ENCODE results near the gene PRSS57.
"Not testable (repeated sequence)": the region's sequence is repeated elsewhere in the genome, so short reads cannot be mapped to it uniquely, and the experiment has no call there.

The PRSS57 gene

GRCh38 chr19:732148-733069, 37.2 kb upstream of the PRSS57 start:
- Histone ChIP-seq H3K4me2 (ENCODE audit: low read length) (no peak overlapping the region), H3K4me1 (ENCODE audit: control insufficient read depth, insufficient read depth, low read length) (no peaks in the 10 kb centered on the region), H3K9ac (ENCODE audit: low read depth, low read length) (no peak overlapping the region), H3K9me3 (replicated peaks; ENCODE audit: low read length) (no peaks in the 10 kb centered on the region), H3K36me3 (ENCODE audit: insufficient read depth, low read length) (no peaks in the 10 kb centered on the region), H3K27me3 (ENCODE audit: control insufficient read depth, insufficient read depth, low read length) (no peaks in the 10 kb centered on the region), H3K4me3 (ENCODE audit: low read length) (no peak overlapping the region)

GRCh38 chr19:731000-731399, 35.7 kb upstream of the PRSS57 start:
- Histone ChIP-seq H3K9me3 (replicated peaks; ENCODE audit: low read length) (no peaks in the 10 kb centered on the region), H3K27me3 (ENCODE audit: control insufficient read depth, insufficient read depth, low read length) (no peaks in the 10 kb centered on the region), H3K4me1 (ENCODE audit: control insufficient read depth, insufficient read depth, low read length) (no peaks in the 10 kb centered on the region), H3K9ac (ENCODE audit: low read depth, low read length) (no peak overlapping the region), H3K36me3 (ENCODE audit: insufficient read depth, low read length) (no peaks in the 10 kb centered on the region), H3K4me2 (ENCODE audit: low read length) (no peak overlapping the region), H3K4me3 (ENCODE audit: low read length) (no peak overlapping the region)

- no peaks in the 10 kb centered on the region for H3K36me3 ChIP-seq (ENCODE audit: insufficient read depth, low read length)
- no peaks in the 10 kb centered on the region for H3K9me3 ChIP-seq (replicated peaks; ENCODE audit: low read length)
- no peak overlapping the region for H3K4me3 ChIP-seq (ENCODE audit: low read length)
- H3K9ac ChIP-seq (ENCODE audit: low read depth, low read length), result no peak overlapping the region
- H3K4me1 ChIP-seq (ENCODE audit: control insufficient read depth, insufficient read depth, low read length), result no peaks in the 10 kb centered on the region
- no peak overlapping the region for H3K4me2 ChIP-seq (ENCODE audit: low read length)
- H3K27me3 ChIP-seq (ENCODE audit: control insufficient read depth, insufficient read depth, low read length), result no peaks in the 10 kb centered on the region
Measured at GRCh38 chr19:729965-730668, 34.9 kb upstream of the PRSS57 start.

- H3K9me3 ChIP-seq (replicated peaks; ENCODE audit: low read length); H3K4me2 ChIP-seq (ENCODE audit: low read length); H3K4me3 ChIP-seq (ENCODE audit: low read length); H3K36me3 ChIP-seq (ENCODE audit: insufficient read depth, low read length); H3K27me3 ChIP-seq (ENCODE audit: control insufficient read depth, insufficient read depth, low read length); H3K9ac ChIP-seq (ENCODE audit: low read depth, low read length); H3K4me1 ChIP-seq (ENCODE audit: control insufficient read depth, insufficient read depth, low read length): not testable (repeated sequence)
Measured at GRCh38 chr19:729564-729963, 34.3 kb upstream of the PRSS57 start.

GRCh38 chr19:728011-728410, 32.8 kb upstream of the PRSS57 start:
- Histone ChIP-seq H3K4me3 (ENCODE audit: low read length) (no peak overlapping the region), H3K9me3 (replicated peaks; ENCODE audit: low read length) (no peaks in the 10 kb centered on the region), H3K4me2 (ENCODE audit: low read length) (no peak overlapping the region), H3K9ac (ENCODE audit: low read depth, low read length) (no peak overlapping the region), H3K36me3 (ENCODE audit: insufficient read depth, low read length) (no peaks in the 10 kb centered on the region), H3K27me3 (ENCODE audit: control insufficient read depth, insufficient read depth, low read length) (no peaks in the 10 kb centered on the region), H3K4me1 (ENCODE audit: control insufficient read depth, insufficient read depth, low read length) (no peaks in the 10 kb centered on the region)

- Histone ChIP-seq H3K4me3 (ENCODE audit: low read length) (no peak overlapping the region), H3K4me1 (ENCODE audit: control insufficient read depth, insufficient read depth, low read length) (no peaks in the 10 kb centered on the region), H3K9ac (ENCODE audit: low read depth, low read length) (no peak overlapping the region), H3K27me3 (ENCODE audit: control insufficient read depth, insufficient read depth, low read length) (no peaks in the 10 kb centered on the region), H3K4me2 (ENCODE audit: low read length) (no peak overlapping the region), H3K36me3 (ENCODE audit: insufficient read depth, low read length) (no peaks in the 10 kb centered on the region), H3K9me3 (replicated peaks; ENCODE audit: low read length) (no peaks in the 10 kb centered on the region)
Measured at GRCh38 chr19:726993-727956, 32.0 kb upstream of the PRSS57 start.

GRCh38 chr19:725461-726089, 30.3 kb upstream of the PRSS57 start:
- Histone ChIP-seq H3K4me3 (ENCODE audit: low read length) (no peak overlapping the region), H3K36me3 (ENCODE audit: insufficient read depth, low read length) (no peaks in the 10 kb centered on the region), H3K4me1 (ENCODE audit: control insufficient read depth, insufficient read depth, low read length) (no peaks in the 10 kb centered on the region), H3K4me2 (ENCODE audit: low read length) (no peak overlapping the region), H3K9ac (ENCODE audit: low read depth, low read length) (no peak overlapping the region), H3K9me3 (replicated peaks; ENCODE audit: low read length) (no peaks in the 10 kb centered on the region), H3K27me3 (ENCODE audit: control insufficient read depth, insufficient read depth, low read length) (peaks cover 4% of the 10 kb centered on the region)

GRCh38 chr19:723714-724113, 28.5 kb upstream of the PRSS57 start:
- Histone ChIP-seq H3K9me3 (replicated peaks; ENCODE audit: low read length) (no peaks in the 10 kb centered on the region), H3K4me3 (ENCODE audit: low read length) (no peak overlapping the region), H3K27me3 (ENCODE audit: control insufficient read depth, insufficient read depth, low read length) (peaks cover 8% of the 10 kb centered on the region), H3K9ac (ENCODE audit: low read depth, low read length) (no peak overlapping the region), H3K4me1 (ENCODE audit: control insufficient read depth, insufficient read depth, low read length) (no peaks in the 10 kb centered on the region), H3K4me2 (ENCODE audit: low read length) (no peak overlapping the region), H3K36me3 (ENCODE audit: insufficient read depth, low read length) (no peaks in the 10 kb centered on the region)

GRCh38 chr19:723247-723646, 28.0 kb upstream of the PRSS57 start:
- Histone ChIP-seq H3K4me2 (ENCODE audit: low read length) (no peak overlapping the region), H3K9ac (ENCODE audit: low read depth, low read length) (no peak overlapping the region), H3K36me3 (ENCODE audit: insufficient read depth, low read length) (no peaks in the 10 kb centered on the region), H3K9me3 (replicated peaks; ENCODE audit: low read length) (no peaks in the 10 kb centered on the region), H3K27me3 (ENCODE audit: control insufficient read depth, insufficient read depth, low read length) (peaks cover 8% of the 10 kb centered on the region), H3K4me3 (ENCODE audit: low read length) (no peak overlapping the region), H3K4me1 (ENCODE audit: control insufficient read depth, insufficient read depth, low read length) (no peaks in the 10 kb centered on the region)

- Histone ChIP-seq H3K36me3 (ENCODE audit: insufficient read depth, low read length) (no peaks in the 10 kb centered on the region), H3K9ac (ENCODE audit: low read depth, low read length) (no peak overlapping the region), H3K4me1 (ENCODE audit: control insufficient read depth, insufficient read depth, low read length) (no peaks in the 10 kb centered on the region), H3K4me3 (ENCODE audit: low read length) (no peak overlapping the region), H3K9me3 (replicated peaks; ENCODE audit: low read length) (no peaks in the 10 kb centered on the region), H3K4me2 (ENCODE audit: low read length) (no peak overlapping the region), H3K27me3 (ENCODE audit: control insufficient read depth, insufficient read depth, low read length) (peaks cover 8% of the 10 kb centered on the region)
Measured at GRCh38 chr19:722553-723101, 27.4 kb upstream of the PRSS57 start.

All from skeletal muscle satellite cell (primary cell).